Astrocyte (in vitro differentiated cells and primary cell): ENCODE results near the gene PTPN12. TPM values are rescaled to one million over a fixed set of nuclear protein-coding genes. Genes with fewer than 3 reads are reported as not detected.

Experiments
- DNase-seq: peaks from one replicate; pipeline ENCODE4 v3.0.0-alpha.2; 2010; ENCODE audit warnings: low read depth
- FAIRE-seq: peaks from 2 replicates; lab custom pipeline; 2011; peaks lifted over from hg19 to GRCh38; lab: Jason Lieb, UNC
- H2AFZ ChIP-seq: 2 replicates; pipeline ENCODE4 v1.6.0; 2012; ENCODE audit warnings: low read depth, low read length, inconsistent platforms
- H3K27ac ChIP-seq: 2 replicates; pipeline ENCODE4 v1.5.1; 2011; ENCODE audit warnings: low read depth, low read length, inconsistent platforms
- H3K27me3 ChIP-seq: 2 replicates; pipeline ENCODE4 v1.6.0; 2011; ENCODE audit warnings: low read length, inconsistent platforms; ENCODE audit not compliant: insufficient read depth
- H3K36me3 ChIP-seq: 2 replicates; pipeline ENCODE4 v1.5.1; 2011; ENCODE audit warnings: low read length, inconsistent platforms; ENCODE audit not compliant: insufficient read depth
- H3K4me1 ChIP-seq: 2 replicates; pipeline ENCODE4 v1.5.1; 2011; ENCODE audit warnings: low read length, inconsistent platforms; ENCODE audit not compliant: insufficient read depth
- H3K4me2 ChIP-seq: 2 replicates; pipeline ENCODE4 v1.6.0; 2012; ENCODE audit warnings: low read length, inconsistent platforms
- H3K4me3 ChIP-seq: 2 replicates; pipeline ENCODE4 v1.5.1; 2011; ENCODE audit warnings: low read depth, mild to moderate bottlenecking, low read length, inconsistent platforms; ENCODE audit not compliant: insufficient read depth
- H3K79me2 ChIP-seq: 2 replicates; pipeline ENCODE4 v1.6.0; 2012; ENCODE audit warnings: mild to moderate bottlenecking, low read length, inconsistent platforms; ENCODE audit not compliant: insufficient read depth
- H3K9ac ChIP-seq: 2 replicates; pipeline ENCODE4 v1.6.0; 2012; ENCODE audit warnings: mild to moderate bottlenecking, low read length, inconsistent platforms
- H3K9me3 ChIP-seq: 2 replicates; pipeline ENCODE4 v1.5.1; 2012; ENCODE audit warnings: low read depth, mild to moderate bottlenecking, low read length, inconsistent platforms; ENCODE audit not compliant: insufficient read depth
- H4K20me1 ChIP-seq: 2 replicates; pipeline ENCODE4 v1.6.0; 2012; ENCODE audit warnings: low read length, inconsistent platforms; ENCODE audit not compliant: insufficient read depth
- H3K27ac Mint-ChIP-seq: one replicate; pipeline ENCODE4 v1.8.0; 2021; ENCODE audit warnings: mild to moderate bottlenecking, mixed read lengths; ENCODE audit not compliant: unreplicated experiment
- H3K27me3 Mint-ChIP-seq: one replicate; pipeline ENCODE4 v1.8.0; 2021; ENCODE audit warnings: low read depth, mixed read lengths; ENCODE audit not compliant: unreplicated experiment
- H3K36me3 Mint-ChIP-seq: one replicate; pipeline ENCODE4 v1.8.0; 2021; ENCODE audit warnings: low read depth, mixed read lengths; ENCODE audit not compliant: unreplicated experiment
- H3K4me1 Mint-ChIP-seq: one replicate; pipeline ENCODE4 v1.8.0; 2021; ENCODE audit warnings: low read depth, mixed read lengths; ENCODE audit not compliant: unreplicated experiment
- H3K4me3 Mint-ChIP-seq: one replicate; pipeline ENCODE4 v1.8.0; 2021; ENCODE audit warnings: mild to moderate bottlenecking, moderate library complexity, mixed read lengths; ENCODE audit not compliant: unreplicated experiment
- H3K9me3 Mint-ChIP-seq: one replicate; pipeline ENCODE4 v1.8.0; 2021; ENCODE audit warnings: mild to moderate bottlenecking, mixed read lengths; ENCODE audit not compliant: unreplicated experiment
- EZH2 ChIP-seq: IDR thresholded peaks from 2 replicates; pipeline ENCODE4 v1.6.1; 2012; ENCODE audit warnings: mild to moderate bottlenecking, low read length, inconsistent platforms; ENCODE audit not compliant: insufficient read depth
- total RNA-seq: library from RNA; stranded (reverse); gene quantifications from 2 replicates; pipeline ENCODE4 v1.2.1, GENCODE V29; 2021
- TF ChIP-seq, protein P1 (sequence below): IDR thresholded peaks from 2 replicates; pipeline ENCODE4 v1.5.1; 2011; ENCODE audit warnings: low read depth, mild to moderate bottlenecking, inconsistent platforms, low read length, moderate library complexity; ENCODE audit not compliant: insufficient read depth

PTPN12 gene
- total RNA-seq, 1 donor from 2014 or later = 111 TPM

GRCh38 chr7:77525231-77525630, 11.9 kb upstream of the PTPN12 start:
- H3K27ac ChIP-seq = no peak overlapping the region
- no peak for FAIRE-seq
- H3K27ac Mint-ChIP-seq = no peak overlapping the region
- H3K4me2 ChIP-seq = no peak overlapping the region
- no peak overlapping the region for H3K4me3 Mint-ChIP-seq
- H2AFZ ChIP-seq = no peak overlapping the region
- no peaks in the 10 kb centered on the region for H3K36me3 ChIP-seq
- no peaks in the 10 kb centered on the region for H3K9me3 ChIP-seq
- no peaks in the 10 kb centered on the region for H3K27me3 Mint-ChIP-seq
- H3K4me1 Mint-ChIP-seq = no peaks in the 10 kb centered on the region
- H3K4me3 ChIP-seq = no peak overlapping the region
- TF ChIP-seq EZH2 = no peak
- TF ChIP-seq, protein P1, sequence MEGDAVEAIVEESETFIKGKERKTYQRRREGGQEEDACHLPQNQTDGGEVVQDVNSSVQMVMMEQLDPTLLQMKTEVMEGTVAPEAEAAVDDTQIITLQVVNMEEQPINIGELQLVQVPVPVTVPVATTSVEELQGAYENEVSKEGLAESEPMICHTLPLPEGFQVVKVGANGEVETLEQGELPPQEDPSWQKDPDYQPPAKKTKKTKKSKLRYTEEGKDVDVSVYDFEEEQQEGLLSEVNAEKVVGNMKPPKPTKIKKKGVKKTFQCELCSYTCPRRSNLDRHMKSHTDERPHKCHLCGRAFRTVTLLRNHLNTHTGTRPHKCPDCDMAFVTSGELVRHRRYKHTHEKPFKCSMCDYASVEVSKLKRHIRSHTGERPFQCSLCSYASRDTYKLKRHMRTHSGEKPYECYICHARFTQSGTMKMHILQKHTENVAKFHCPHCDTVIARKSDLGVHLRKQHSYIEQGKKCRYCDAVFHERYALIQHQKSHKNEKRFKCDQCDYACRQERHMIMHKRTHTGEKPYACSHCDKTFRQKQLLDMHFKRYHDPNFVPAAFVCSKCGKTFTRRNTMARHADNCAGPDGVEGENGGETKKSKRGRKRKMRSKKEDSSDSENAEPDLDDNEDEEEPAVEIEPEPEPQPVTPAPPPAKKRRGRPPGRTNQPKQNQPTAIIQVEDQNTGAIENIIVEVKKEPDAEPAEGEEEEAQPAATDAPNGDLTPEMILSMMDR = no peak
- no peaks in the 10 kb centered on the region for H3K4me1 ChIP-seq
- no peak overlapping the region for H3K9ac ChIP-seq
- no peaks in the 10 kb centered on the region for H3K9me3 Mint-ChIP-seq
- no peaks in the 10 kb centered on the region for H3K27me3 ChIP-seq
- H3K79me2 ChIP-seq = no peaks in the 10 kb centered on the region
- H3K36me3 Mint-ChIP-seq = no peaks in the 10 kb centered on the region
- peak; percentile 14 for DNase-seq
- no peaks in the 10 kb centered on the region for H4K20me1 ChIP-seq

DNA sequence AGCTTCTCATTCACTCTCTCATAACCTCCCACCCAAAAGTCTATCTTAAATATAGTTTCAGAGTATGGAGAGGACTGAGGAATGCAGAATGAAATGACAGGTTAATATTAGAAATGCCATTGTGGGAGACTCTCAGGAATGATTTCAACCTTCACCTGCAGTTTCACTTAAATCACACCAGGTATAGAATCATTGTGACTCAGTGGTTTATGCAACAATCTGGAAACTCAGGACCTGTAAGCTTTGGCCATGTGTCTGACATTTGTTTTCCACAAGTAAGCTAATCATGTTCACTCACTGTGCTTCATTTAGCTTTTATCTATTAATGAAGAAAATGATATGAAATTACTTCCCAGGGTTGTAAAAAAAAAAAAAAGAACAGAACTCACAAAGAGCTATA, 8.7 kb upstream of the PTPN12 start:
- H3K27ac Mint-ChIP-seq = no peak overlapping the region
- no peaks in the 10 kb centered on the region for H3K36me3 Mint-ChIP-seq
- no peak overlapping the region for H3K4me2 ChIP-seq
- no peak for DNase-seq
- TF ChIP-seq, protein P1 = no peak
- no peak for TF ChIP-seq EZH2
- H3K4me1 Mint-ChIP-seq = no peaks in the 10 kb centered on the region
- H3K9me3 ChIP-seq = no peaks in the 10 kb centered on the region
- no peaks in the 10 kb centered on the region for H3K9me3 Mint-ChIP-seq
- H4K20me1 ChIP-seq = no peaks in the 10 kb centered on the region
- H2AFZ ChIP-seq = no peak overlapping the region
- no peaks in the 10 kb centered on the region for H3K4me1 ChIP-seq
- H3K4me3 Mint-ChIP-seq = no peak overlapping the region
- H3K27me3 Mint-ChIP-seq = no peaks in the 10 kb centered on the region
- H3K36me3 ChIP-seq = no peaks in the 10 kb centered on the region
- no peak for FAIRE-seq
- H3K79me2 ChIP-seq = no peaks in the 10 kb centered on the region
- H3K9ac ChIP-seq = no peak overlapping the region
- no peak overlapping the region for H3K4me3 ChIP-seq
- no peaks in the 10 kb centered on the region for H3K27me3 ChIP-seq
- no peak overlapping the region for H3K27ac ChIP-seq

GRCh38 chr7:77529279-77529678, 7.8 kb upstream of the PTPN12 start:
- Mint-ChIP-seq H3K27ac (no peak overlapping the region), H3K9me3 (peaks cover 2% of the 10 kb centered on the region), H3K27me3 (no peaks in the 10 kb centered on the region), H3K4me1 (no peaks in the 10 kb centered on the region), H3K36me3 (no peaks in the 10 kb centered on the region), H3K4me3 (no peak overlapping the region)
- H3K9ac ChIP-seq = no peak overlapping the region
- no peaks in the 10 kb centered on the region for H3K79me2 ChIP-seq
- no peak overlapping the region for H2AFZ ChIP-seq
- H3K27ac ChIP-seq = no peak overlapping the region
- no peak overlapping the region for H3K4me2 ChIP-seq
- DNase-seq = no peak
- no peaks in the 10 kb centered on the region for H4K20me1 ChIP-seq
- no peaks in the 10 kb centered on the region for H3K4me1 ChIP-seq
- H3K36me3 ChIP-seq = no peaks in the 10 kb centered on the region
- no peaks in the 10 kb centered on the region for H3K9me3 ChIP-seq
- no peak overlapping the region for H3K4me3 ChIP-seq
- no peaks in the 10 kb centered on the region for H3K27me3 ChIP-seq
- no peak for FAIRE-seq
- TF ChIP-seq EZH2 = no peak
- TF ChIP-seq, protein P1 = no peak
